HUES64 (cell line): Measurements from ENCODE around the gene PDE3A.

Experiments
- H3K27ac ChIP-seq: 2 replicates; pipeline ENCODE4 v1.7.0; 2013; ENCODE audit warnings: low read depth, low read length, inconsistent platforms
- H3K27me3 ChIP-seq: 2 replicates; pipeline ENCODE4 v1.6.1; 2013; ENCODE audit warnings: mild to moderate bottlenecking, low read length; ENCODE audit not compliant: insufficient read depth
- H3K36me3 ChIP-seq: 2 replicates; pipeline ENCODE4 v1.6.1; 2013; ENCODE audit warnings: mild to moderate bottlenecking, low read length; ENCODE audit not compliant: insufficient read depth
- H3K4me1 ChIP-seq: 2 replicates; pipeline ENCODE4 v1.6.1; 2013; ENCODE audit warnings: mild to moderate bottlenecking, low read length, moderate library complexity; ENCODE audit not compliant: insufficient read depth
- H3K4me3 ChIP-seq: 2 replicates; pipeline ENCODE4 v1.5.1; 2013; ENCODE audit warnings: mild to moderate bottlenecking, low read length, moderate library complexity
- H3K9ac ChIP-seq: 2 replicates; pipeline ENCODE4 v1.6.1; 2013; ENCODE audit warnings: mild to moderate bottlenecking, low read depth, low read length
- H3K9me3 ChIP-seq: 2 replicates; pipeline ENCODE4 v1.6.1; 2013; ENCODE audit warnings: low read depth, low read length; ENCODE audit not compliant: insufficient read depth
- WGBS: fragments of 150-250, 120-280 bp; methylation state at CpG from one replicate; pipeline ENCODE4 v1.1.7; 2013; ENCODE audit warnings: missing lambda C conversion rate; 5-methylcytosine and 5-hydroxymethylcytosine counted together

Gene PDE3A

DNA sequence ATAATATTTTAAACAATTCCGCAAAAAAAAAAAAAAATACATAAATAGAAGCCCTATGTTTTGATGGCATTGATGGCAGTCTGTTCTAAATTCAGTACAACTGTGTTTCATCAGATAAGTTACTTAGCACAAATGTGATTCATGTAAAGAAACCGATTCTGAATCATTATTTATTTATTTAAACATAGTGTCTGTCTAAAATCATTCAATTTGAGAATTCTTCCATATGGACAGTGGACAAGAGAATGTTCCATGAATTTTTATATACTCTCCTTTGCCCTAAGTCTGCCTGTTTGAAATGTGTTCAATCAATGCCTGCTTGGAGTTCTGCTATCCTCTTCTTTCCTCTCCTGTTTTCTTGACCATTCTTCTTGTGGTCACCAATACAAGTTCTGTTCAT is 126.5 kb downstream of the PDE3A start:
- Histone ChIP-seq H3K9ac (no peak overlapping the region), H3K27me3 (no peaks in the 10 kb centered on the region), H3K9me3 (no peaks in the 10 kb centered on the region), H3K4me1 (0 out of 2 replicates have a peak, but pooled peaks cover 5% of the 10 kb centered on the region), H3K36me3 (no peaks in the 10 kb centered on the region), H3K4me3 (no peak overlapping the region), H3K27ac (no peak overlapping the region)
- no CpG with 5 or more reads among the region's 2 CpGs for whole genome bisulfite sequencing

- Histone ChIP-seq H3K27ac (no peak overlapping the region), H3K36me3 (no peaks in the 10 kb centered on the region), H3K9ac (no peak overlapping the region), H3K27me3 (no peaks in the 10 kb centered on the region), H3K4me1 (0 out of 2 replicates have a peak, but pooled peaks cover 5% of the 10 kb centered on the region), H3K9me3 (no peaks in the 10 kb centered on the region), H3K4me3 (no peak overlapping the region)
- WGBS: no CpG with 5 or more reads among the region's 1 CpG
These were observed 127.7 kb downstream of the PDE3A start for GRCh38 chr12:20495997-20496396.

GRCh38 chr12:20497707-20498106 is 129.4 kb downstream of the PDE3A start:
- H3K9me3 ChIP-seq: no peaks in the 10 kb centered on the region
- WGBS: no CpG with 5 or more reads among the region's 3 CpGs
- no peak overlapping the region for H3K27ac ChIP-seq
- no peak overlapping the region for H3K9ac ChIP-seq
- no peaks in the 10 kb centered on the region for H3K27me3 ChIP-seq
- 0 out of 2 replicates have a peak, but pooled peaks cover under 1% of the 10 kb centered on the region for H3K4me1 ChIP-seq
- H3K36me3 ChIP-seq: no peaks in the 10 kb centered on the region
- no peak overlapping the region for H3K4me3 ChIP-seq

DNA sequence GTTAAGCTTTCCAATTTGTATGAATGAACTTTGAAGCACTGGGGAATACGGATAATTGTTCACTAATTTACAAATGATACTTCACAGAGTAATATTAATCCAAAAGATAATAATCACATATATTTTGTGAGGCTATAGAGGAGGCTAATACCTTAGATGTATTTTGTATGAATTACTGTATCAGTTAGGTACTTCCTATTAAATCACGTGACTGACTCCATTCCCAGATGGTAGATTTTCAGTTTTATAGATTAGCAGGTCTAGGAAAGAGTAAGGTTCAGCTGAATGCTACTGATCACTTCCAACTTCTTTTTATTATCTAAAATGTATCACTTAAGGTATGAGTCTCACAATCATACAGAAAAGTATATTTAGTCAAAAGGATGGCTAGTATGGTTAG is 133.6 kb downstream of the PDE3A start:
- 100% methylated on average over 1 of the region's 2 CpGs for WGBS
- Histone ChIP-seq H3K9me3 (no peaks in the 10 kb centered on the region), H3K27me3 (no peaks in the 10 kb centered on the region), H3K4me1 (no peaks in the 10 kb centered on the region), H3K27ac (no peak overlapping the region), H3K9ac (no peak overlapping the region), H3K4me3 (no peak overlapping the region), H3K36me3 (no peaks in the 10 kb centered on the region)

- no peaks in the 10 kb centered on the region for H3K27me3 ChIP-seq
- WGBS: 96% methylated on average over 1 of the region's 1 CpG
These were observed 135.5 kb downstream of the PDE3A start for GRCh38 chr12:20503858-20504257.

DNA sequence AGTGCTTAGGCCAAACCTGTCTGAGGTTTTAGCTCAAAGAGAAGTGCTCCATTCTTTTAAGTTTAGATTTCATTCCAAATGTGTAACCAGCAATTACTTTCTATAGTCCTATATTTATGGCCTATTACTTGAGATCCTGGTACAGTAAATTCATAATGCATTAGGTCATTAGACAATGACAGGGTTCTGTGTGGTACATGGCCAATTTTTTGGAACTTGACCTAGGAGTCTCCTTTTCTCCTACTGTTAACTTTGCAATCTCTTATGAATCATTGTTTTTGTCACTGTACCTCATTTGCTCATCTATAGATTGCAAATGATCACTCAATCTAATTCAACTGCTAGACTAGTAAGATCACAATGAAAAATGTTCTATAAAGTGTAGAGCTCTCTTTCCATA is 136.7 kb downstream of the PDE3A start:
- Histone ChIP-seq H3K27ac (no peak overlapping the region), H3K9me3 (no peaks in the 10 kb centered on the region), H3K4me3 (no peak overlapping the region), H3K9ac (no peak overlapping the region), H3K27me3 (no peaks in the 10 kb centered on the region), H3K36me3 (no peaks in the 10 kb centered on the region), H3K4me1 (no peaks in the 10 kb centered on the region)

More at GRCh38 chr12:20503858-20504257, 135.5 kb downstream of the PDE3A start:
- no peaks in the 10 kb centered on the region for H3K4me1 ChIP-seq
- H3K9ac ChIP-seq: no peak overlapping the region
- H3K9me3 ChIP-seq: no peaks in the 10 kb centered on the region
- H3K36me3 ChIP-seq: no peaks in the 10 kb centered on the region
- H3K4me3 ChIP-seq: no peak overlapping the region
- no peak overlapping the region for H3K27ac ChIP-seq

GRCh38 chr12:20507056-20507455 is 138.7 kb downstream of the PDE3A start:
- Histone ChIP-seq H3K9me3 (no peaks in the 10 kb centered on the region), H3K4me1 (no peaks in the 10 kb centered on the region), H3K27ac (no peak overlapping the region), H3K27me3 (no peaks in the 10 kb centered on the region), H3K4me3 (no peak overlapping the region), H3K9ac (no peak overlapping the region), H3K36me3 (no peaks in the 10 kb centered on the region)
- WGBS: 100% methylated on average over 2 of the region's 3 CpGs

DNA sequence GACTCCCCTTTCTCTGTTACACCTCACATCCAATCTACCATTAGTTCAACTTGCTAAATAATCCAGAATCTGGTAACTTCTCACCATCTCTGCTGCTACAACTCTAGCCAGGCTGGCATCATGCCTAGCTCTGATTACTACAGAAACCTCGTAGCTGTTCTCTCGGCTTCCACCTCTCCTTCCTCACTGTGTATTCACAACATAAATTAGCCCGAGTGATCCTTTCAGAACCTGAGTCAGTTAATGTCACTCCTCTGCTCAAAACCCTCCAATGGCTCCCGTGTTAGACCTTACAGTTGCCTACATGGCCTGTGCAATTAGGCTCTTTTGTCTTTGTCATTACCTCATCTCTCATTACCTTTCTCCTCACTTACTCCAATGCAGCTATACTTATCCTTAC is 139.4 kb downstream of the PDE3A start:
- Histone ChIP-seq H3K4me1 (no peaks in the 10 kb centered on the region), H3K9me3 (no peaks in the 10 kb centered on the region), H3K9ac (no peak overlapping the region), H3K27me3 (no peaks in the 10 kb centered on the region), H3K36me3 (no peaks in the 10 kb centered on the region), H3K4me3 (no peak overlapping the region), H3K27ac (no peak overlapping the region)
- WGBS: 94% methylated on average over 4 of the region's 4 CpGs

GRCh38 chr12:20508359-20508758 is 140.0 kb downstream of the PDE3A start:
- Histone ChIP-seq H3K27ac (no peak overlapping the region), H3K4me1 (no peaks in the 10 kb centered on the region), H3K4me3 (no peak overlapping the region), H3K36me3 (no peaks in the 10 kb centered on the region), H3K9me3 (no peaks in the 10 kb centered on the region), H3K9ac (no peak overlapping the region), H3K27me3 (no peaks in the 10 kb centered on the region)
- 93% methylated on average over 4 of the region's 4 CpGs for WGBS

DNA sequence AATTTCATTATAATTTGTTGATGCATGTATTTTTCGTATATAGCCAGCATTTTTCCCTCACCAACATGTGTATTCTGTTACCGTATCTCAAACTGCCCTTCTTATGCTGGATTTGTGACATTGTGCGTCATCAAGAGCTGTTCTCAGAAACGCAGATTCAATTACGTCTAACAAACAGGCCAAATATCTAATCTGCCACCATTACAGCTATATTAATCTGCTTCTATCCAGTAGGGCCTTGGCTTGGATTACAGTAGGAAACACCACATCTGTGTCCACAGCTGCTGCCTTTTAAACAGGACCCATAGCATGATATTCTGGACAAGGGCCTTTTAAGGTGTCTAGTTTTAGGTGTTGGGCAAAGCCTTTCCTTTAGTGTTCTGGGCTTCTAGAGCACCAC is 140.6 kb downstream of the PDE3A start:
- no peaks in the 10 kb centered on the region for H3K36me3 ChIP-seq
- 99% methylated on average over 5 of the region's 5 CpGs for WGBS
- H3K27ac ChIP-seq: no peak overlapping the region
- no peak overlapping the region for H3K9ac ChIP-seq
- no peak overlapping the region for H3K4me3 ChIP-seq
- no peaks in the 10 kb centered on the region for H3K27me3 ChIP-seq
- H3K9me3 ChIP-seq: no peaks in the 10 kb centered on the region
- H3K4me1 ChIP-seq: no peaks in the 10 kb centered on the region

- Histone ChIP-seq H3K9me3 (no peaks in the 10 kb centered on the region), H3K27me3 (no peaks in the 10 kb centered on the region), H3K36me3 (no peaks in the 10 kb centered on the region), H3K4me3 (no peak overlapping the region), H3K4me1 (no peaks in the 10 kb centered on the region), H3K27ac (no peak overlapping the region), H3K9ac (no peak overlapping the region)
- 90% methylated on average over 1 of the region's 1 CpG for WGBS
These were observed 142.5 kb downstream of the PDE3A start for GRCh38 chr12:20510811-20511210.

GRCh38 chr12:20513189-20513588 is 144.9 kb downstream of the PDE3A start:
- Histone ChIP-seq H3K4me1 (no peaks in the 10 kb centered on the region), H3K9me3 (no peaks in the 10 kb centered on the region), H3K27ac (no peak overlapping the region), H3K27me3 (no peaks in the 10 kb centered on the region), H3K36me3 (no peaks in the 10 kb centered on the region), H3K4me3 (no peak overlapping the region), H3K9ac (no peak overlapping the region)
- 100% methylated on average over 1 of the region's 3 CpGs for WGBS
